ENCODE measurements around the gene ABCA10.
"Not testable (repeated sequence)": the region's sequence is repeated elsewhere in the genome, so short reads cannot be mapped to it uniquely, and the experiment has no call there.

Gene ABCA10

GRCh38 chr17:69223809-69224208, 4.8 kb downstream of the ABCA10 start:
- peak in 1 of 5 experiments; percentile 44 for DNase-seq

GRCh38 chr17:69222707-69223258, 5.8 kb downstream of the ABCA10 start:
- DNase-seq, result no peak

GRCh38 chr17:69220098-69220497, 8.5 kb downstream of the ABCA10 start:
- no peak for DNase-seq

DNA sequence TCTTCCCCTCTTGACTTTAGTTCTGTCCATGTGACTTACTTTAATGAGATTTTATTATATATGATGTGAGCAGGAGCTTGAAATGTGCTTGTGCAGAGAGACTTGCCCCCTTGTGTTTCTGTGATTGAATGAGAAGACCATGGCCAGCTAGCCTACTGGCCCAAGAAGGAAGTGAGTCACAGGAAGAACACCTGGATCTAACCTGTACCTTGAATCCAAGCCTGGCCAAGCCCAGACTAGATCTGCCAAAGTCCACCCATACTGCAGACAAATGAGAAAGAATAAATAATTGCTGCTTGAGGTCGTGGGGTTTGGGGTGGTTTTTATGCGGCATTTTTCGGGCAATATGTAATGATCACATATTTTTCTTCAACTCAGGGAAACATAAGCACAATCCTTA, 9.6 kb downstream of the ABCA10 start:
- no peak for DNase-seq

DNA sequence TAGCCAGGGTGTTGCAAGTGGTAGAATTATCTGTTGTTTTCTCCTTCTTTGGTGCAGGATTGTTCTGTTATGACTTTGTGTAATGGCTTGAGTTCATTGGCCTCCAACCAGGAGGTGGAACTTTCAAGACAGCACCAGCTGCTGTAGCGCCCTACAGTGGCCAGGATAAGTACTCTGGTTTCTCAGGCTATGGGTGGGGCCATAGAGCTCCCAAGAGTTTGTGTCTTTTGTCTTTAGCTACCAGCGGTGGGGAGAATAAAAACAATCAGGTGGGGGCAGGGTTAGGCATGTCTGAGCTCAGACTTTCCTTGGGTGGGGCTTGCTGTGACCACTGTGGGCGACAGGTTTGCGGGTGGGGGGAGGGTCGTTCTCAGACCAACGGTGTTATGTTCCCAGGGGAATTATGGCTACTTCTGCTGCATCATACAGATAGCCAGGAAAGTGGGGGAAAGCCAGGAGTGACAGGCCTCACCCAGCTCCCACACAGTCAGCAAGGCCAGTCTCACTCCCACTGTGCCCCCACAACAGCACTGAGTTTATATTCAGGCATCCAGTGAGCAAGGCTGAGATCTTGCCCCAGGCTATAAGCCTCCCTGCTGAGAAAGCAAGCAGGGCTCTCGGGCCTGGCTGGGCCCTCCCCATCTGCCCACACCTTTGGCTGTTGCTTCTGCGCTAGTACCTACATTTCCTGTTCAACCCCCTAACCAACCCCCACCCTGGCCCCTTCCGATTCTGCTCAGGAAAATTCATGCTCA, 15.4 kb downstream of the ABCA10 start:
- peak in 1 of 5 experiments; percentile 11 for DNase-seq

- DNase-seq, result no peak
Observed at GRCh38 chr17:69208640-69209039, 20.0 kb downstream of the ABCA10 start.

DNA sequence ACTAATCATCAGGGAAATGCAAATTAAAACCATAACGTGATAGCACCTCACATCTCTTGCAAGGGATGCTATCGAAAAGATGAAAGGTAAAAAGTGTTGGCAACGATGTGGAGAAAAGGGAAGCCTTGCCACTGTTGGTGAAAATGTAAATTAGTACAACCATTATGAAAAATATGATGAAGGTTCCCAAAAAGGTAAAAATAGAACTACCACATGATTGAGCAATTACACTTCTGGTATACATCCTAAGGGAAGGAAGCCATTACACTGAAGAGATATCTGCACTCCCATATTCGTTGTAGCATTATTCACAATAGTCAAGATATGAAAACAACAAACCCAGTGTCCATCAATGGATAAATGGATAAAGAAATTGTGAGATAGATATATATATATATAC, 21.5 kb downstream of the ABCA10 start:
- no peak for DNase-seq

DNA sequence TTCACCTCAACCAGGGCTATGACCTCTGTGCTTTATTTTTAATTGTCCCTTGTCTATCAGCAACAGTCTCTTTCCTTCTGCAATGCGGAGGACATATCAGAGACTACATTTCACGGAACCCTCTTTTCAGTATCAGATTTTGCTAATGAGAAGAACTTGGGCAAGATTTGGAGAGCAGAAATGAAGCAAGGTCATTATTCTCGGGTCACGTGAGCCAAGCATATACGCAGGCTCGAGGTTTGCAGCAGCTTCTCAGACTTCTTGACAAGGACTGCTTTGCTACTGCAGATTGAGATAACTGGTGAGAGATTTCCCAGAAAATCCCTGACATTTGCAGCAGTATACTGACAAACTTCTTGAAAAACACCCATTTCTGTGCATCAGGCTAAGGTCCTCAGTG, 30.4 kb downstream of the ABCA10 start:
- no peak for DNase-seq

GRCh38 chr17:69196105-69196653, 32.4 kb downstream of the ABCA10 start:
- DNase-seq, result not testable (repeated sequence)

DNA sequence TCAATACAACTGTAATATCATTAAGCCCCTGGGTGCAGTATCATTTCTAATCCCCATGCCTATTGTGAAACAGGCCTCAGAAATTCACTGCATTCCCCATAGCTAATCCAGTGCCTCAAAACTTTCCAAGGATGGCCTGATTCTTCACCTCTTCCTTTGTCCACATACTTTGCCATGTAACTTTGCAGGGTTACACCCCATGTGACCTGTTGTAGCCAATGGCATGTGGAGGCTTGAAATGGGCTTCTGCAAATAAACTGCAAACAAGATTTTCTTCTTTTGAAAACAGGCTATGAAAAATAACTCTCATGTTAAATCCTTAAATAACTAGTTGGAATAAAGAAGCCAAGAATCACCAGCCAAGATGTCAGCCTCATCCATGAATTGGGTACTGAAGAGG, 35.9 kb downstream of the ABCA10 start:
- no peak for DNase-seq

DNA sequence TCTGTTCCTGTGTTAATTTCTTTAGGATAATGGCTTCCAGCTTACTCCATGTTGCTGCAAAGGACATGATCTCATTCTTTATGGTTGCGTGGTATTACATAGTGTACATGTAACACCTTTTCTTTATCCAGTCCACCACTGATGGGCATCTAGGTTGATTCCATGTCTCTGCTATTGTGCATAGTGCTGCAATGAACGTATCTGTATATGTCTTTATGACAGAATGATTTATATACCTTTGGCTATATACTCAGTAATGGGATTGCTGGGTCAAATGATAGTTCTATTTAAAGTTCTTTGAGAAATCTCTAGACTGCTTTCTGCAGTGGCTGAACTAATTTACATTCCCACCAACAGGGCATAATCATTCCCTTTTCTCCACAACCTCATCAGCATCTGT, 39.8 kb downstream of the ABCA10 start:
- DNase-seq, result no peak

DNA sequence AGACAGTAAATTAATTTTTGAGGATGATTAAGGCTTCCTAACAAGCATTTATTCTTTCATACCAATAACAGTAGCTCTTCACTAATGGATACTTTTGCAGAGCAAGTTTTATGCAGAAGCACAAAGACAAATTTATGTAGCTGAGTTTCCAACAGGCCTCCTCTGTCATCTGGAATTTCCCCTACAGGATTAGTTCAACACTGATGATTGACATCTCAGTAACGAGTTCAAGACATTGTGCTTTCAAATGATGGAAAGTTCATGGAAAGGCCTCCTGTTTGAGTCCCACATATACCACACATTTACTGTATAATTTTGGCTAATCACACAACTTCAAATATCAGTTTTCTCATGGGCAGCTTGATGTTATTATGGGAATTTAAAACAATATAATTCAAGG, 40.6 kb downstream of the ABCA10 start:
- DNase-seq, result no peak

DNA sequence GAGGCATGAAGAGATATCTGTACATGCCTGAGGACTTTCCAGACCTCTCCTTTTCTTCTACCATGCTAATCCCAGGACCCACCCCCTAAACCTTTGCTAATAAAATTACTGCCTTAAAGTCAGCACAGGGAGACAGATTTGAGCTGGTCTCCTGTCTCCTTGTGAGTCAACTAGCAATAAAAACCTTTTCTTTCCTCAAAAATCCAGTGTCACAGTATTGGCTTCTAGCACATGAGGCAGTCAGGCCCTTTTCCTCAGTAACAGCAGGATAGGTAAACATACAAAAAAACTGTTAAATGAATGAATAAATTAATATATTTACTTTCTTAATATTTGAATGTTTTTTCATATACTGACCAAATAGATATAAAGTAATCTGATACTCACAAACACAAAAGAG, 41.3 kb downstream of the ABCA10 start:
- DNase-seq, result no peak

DNA sequence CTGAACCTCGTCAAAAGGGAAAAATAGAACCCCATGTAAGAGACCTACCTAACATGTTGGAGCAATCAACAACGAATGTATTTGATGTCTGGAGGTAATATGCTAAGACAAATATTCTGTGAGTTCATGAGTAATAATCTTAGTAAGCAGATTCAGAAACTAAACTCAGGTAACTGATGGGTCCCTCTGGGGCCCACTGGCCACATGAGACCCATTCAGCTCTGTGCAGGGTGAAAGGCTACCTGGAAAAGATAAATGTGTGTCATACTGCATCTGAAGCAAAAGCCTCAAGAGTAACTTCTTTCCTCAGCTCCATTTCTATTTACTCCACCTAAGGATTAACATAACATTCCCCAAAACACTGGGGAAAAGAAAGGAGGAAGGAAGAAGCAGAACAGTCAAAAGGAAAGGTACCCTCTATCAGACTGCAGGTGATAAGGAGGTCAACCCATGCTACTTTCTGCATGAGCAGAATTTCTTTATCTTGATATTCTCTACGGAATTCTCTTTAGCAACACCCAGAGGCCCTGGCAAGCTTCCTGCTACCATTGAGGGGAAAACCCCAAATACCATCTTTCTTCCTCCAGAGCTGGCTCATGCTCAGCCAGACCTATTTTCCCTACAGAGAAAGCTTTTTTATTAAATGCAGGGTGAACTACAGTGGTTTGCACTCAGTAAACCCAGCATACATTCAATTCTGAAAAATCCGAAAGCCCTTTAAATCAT, 49.2 kb downstream of the ABCA10 start:
- DNase-seq, result no peak

DNA sequence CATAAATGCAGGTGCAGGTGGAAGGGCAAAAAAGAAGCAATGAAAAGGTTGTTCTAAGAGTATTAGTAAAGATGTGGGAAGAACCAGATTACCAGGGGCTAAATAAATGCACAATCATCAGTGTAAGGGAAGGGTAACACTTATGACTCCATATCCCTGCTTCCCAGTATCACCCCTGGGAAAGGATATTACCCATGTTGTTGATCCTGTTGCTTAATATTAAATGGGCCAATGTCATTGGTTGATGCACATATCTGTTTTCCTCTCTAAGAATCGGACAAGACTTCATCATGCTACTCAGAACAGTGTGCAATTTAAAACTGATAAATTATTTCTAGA, 52.2 kb downstream of the ABCA10 start:
- DNase-seq, result no peak

- no peak for DNase-seq
Observed at GRCh38 chr17:69175625-69176456, 52.8 kb downstream of the ABCA10 start.

GRCh38 chr17:69175262-69175624, 53.4 kb downstream of the ABCA10 start:
- no peak for DNase-seq

- no peak for DNase-seq
Observed at GRCh38 chr17:69173118-69173517, 55.5 kb downstream of the ABCA10 start.

GRCh38 chr17:69170377-69170776, 58.2 kb downstream of the ABCA10 start:
- no peak for DNase-seq

- DNase-seq, result not testable (repeated sequence)
Observed at GRCh38 chr17:69168642-69169041, 60.0 kb downstream of the ABCA10 start.

- DNase-seq, result no peak
Observed at GRCh38 chr17:69166957-69167356, 61.7 kb downstream of the ABCA10 start.

DNA sequence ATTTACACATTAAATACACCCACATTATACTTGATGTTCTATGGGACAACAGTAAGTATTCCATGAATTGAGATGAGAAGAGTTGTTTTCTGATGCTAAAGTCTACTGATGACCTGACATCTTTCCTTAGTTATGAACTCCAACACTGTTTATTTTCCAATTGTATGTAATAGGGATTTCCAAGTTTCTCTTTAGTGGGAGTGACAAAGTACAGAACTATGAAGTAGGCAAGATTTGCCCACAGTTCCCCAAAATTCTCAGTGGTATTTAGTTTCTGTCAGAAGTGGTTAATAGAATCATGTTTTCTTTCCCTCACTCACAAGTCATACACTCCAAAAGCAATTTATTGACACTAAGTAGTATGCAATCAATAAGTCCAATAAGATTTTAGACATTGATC, 64.4 kb downstream of the ABCA10 start:
- DNase-seq, result no peak

GRCh38 chr17:69159418-69159817, 69.2 kb downstream of the ABCA10 start:
- no peak for DNase-seq

All from T-helper 2 cell (primary cell).